ENCODE measurements around the gene PTH2.
"Not testable (repeated sequence)": the region's sequence is repeated elsewhere in the genome, so short reads cannot be mapped to it uniquely, and the experiment has no call there.

Gene PTH2

GRCh38 chr19:49383599-49383998 is 39.6 kb downstream of the PTH2 start:
- Histone ChIP-seq H3K4me1 (ENCODE audit: control insufficient read depth, insufficient read depth, low read length, poor library complexity, severe bottlenecking) (no peaks in the 10 kb centered on the region), H3K27me3 (replicated peaks; ENCODE audit: control insufficient read depth, insufficient read depth, low read length, poor library complexity, severe bottlenecking) (no peaks in the 10 kb centered on the region), H3K27ac (ENCODE audit: insufficient read depth, low read length, poor library complexity, severe bottlenecking) (no peak overlapping the region), H3K4me3 (ENCODE audit: insufficient read depth, low read depth, low read length, poor library complexity, severe bottlenecking) (no peak overlapping the region), H3K9me3 (ENCODE audit: control insufficient read depth, low read length) (no peaks in the 10 kb centered on the region), H3K36me3 (ENCODE audit: control insufficient read depth, insufficient read depth, low read length) (no peaks in the 10 kb centered on the region)
- no peak for DNase-seq

GRCh38 chr19:49382639-49383038 is 40.6 kb downstream of the PTH2 start:
- Histone ChIP-seq H3K36me3 (ENCODE audit: control insufficient read depth, insufficient read depth, low read length) (no peaks in the 10 kb centered on the region), H3K9me3 (ENCODE audit: control insufficient read depth, low read length) (no peaks in the 10 kb centered on the region), H3K4me1 (ENCODE audit: control insufficient read depth, insufficient read depth, low read length, poor library complexity, severe bottlenecking) (no peaks in the 10 kb centered on the region), H3K4me3 (ENCODE audit: insufficient read depth, low read depth, low read length, poor library complexity, severe bottlenecking) (no peak overlapping the region), H3K27ac (ENCODE audit: insufficient read depth, low read length, poor library complexity, severe bottlenecking) (no peak overlapping the region), H3K27me3 (replicated peaks; ENCODE audit: control insufficient read depth, insufficient read depth, low read length, poor library complexity, severe bottlenecking) (no peaks in the 10 kb centered on the region)
- DNase-seq, result no peak

- no peak overlapping the region for H3K4me3 ChIP-seq (ENCODE audit: insufficient read depth, low read depth, low read length, poor library complexity, severe bottlenecking)
- DNase-seq, result no peak
- H3K9me3 ChIP-seq (ENCODE audit: control insufficient read depth, low read length), result no peaks in the 10 kb centered on the region
- no peaks in the 10 kb centered on the region for H3K27me3 ChIP-seq (replicated peaks; ENCODE audit: control insufficient read depth, insufficient read depth, low read length, poor library complexity, severe bottlenecking)
- H3K4me1 ChIP-seq (ENCODE audit: control insufficient read depth, insufficient read depth, low read length, poor library complexity, severe bottlenecking), result no peaks in the 10 kb centered on the region
- H3K27ac ChIP-seq (ENCODE audit: insufficient read depth, low read length, poor library complexity, severe bottlenecking), result no peak overlapping the region
- H3K36me3 ChIP-seq (ENCODE audit: control insufficient read depth, insufficient read depth, low read length), result no peaks in the 10 kb centered on the region
Observed at GRCh38 chr19:49380391-49380790, 42.9 kb downstream of the PTH2 start.

GRCh38 chr19:49378512-49378911 is 44.7 kb downstream of the PTH2 start:
- Histone ChIP-seq H3K4me1 (ENCODE audit: control insufficient read depth, insufficient read depth, low read length, poor library complexity, severe bottlenecking) (no peaks in the 10 kb centered on the region), H3K9me3 (ENCODE audit: control insufficient read depth, low read length) (no peaks in the 10 kb centered on the region), H3K4me3 (ENCODE audit: insufficient read depth, low read depth, low read length, poor library complexity, severe bottlenecking) (no peak overlapping the region), H3K36me3 (ENCODE audit: control insufficient read depth, insufficient read depth, low read length) (no peaks in the 10 kb centered on the region), H3K27ac (ENCODE audit: insufficient read depth, low read length, poor library complexity, severe bottlenecking) (no peak overlapping the region), H3K27me3 (replicated peaks; ENCODE audit: control insufficient read depth, insufficient read depth, low read length, poor library complexity, severe bottlenecking) (no peaks in the 10 kb centered on the region)
- no peak for DNase-seq

- Histone ChIP-seq H3K4me3 (ENCODE audit: insufficient read depth, low read depth, low read length, poor library complexity, severe bottlenecking) (no peak overlapping the region), H3K36me3 (ENCODE audit: control insufficient read depth, insufficient read depth, low read length) (no peaks in the 10 kb centered on the region), H3K27me3 (replicated peaks; ENCODE audit: control insufficient read depth, insufficient read depth, low read length, poor library complexity, severe bottlenecking) (no peaks in the 10 kb centered on the region), H3K9me3 (ENCODE audit: control insufficient read depth, low read length) (no peaks in the 10 kb centered on the region), H3K27ac (ENCODE audit: insufficient read depth, low read length, poor library complexity, severe bottlenecking) (no peak overlapping the region), H3K4me1 (ENCODE audit: control insufficient read depth, insufficient read depth, low read length, poor library complexity, severe bottlenecking) (no peaks in the 10 kb centered on the region)
- DNase-seq, result no peak
Observed at GRCh38 chr19:49374665-49375434, 48.4 kb downstream of the PTH2 start.

GRCh38 chr19:49373174-49373573 is 50.1 kb downstream of the PTH2 start:
- not testable (repeated sequence) for H3K36me3 ChIP-seq (ENCODE audit: control insufficient read depth, insufficient read depth, low read length); H3K4me1 ChIP-seq (ENCODE audit: control insufficient read depth, insufficient read depth, low read length, poor library complexity, severe bottlenecking); H3K9me3 ChIP-seq (ENCODE audit: control insufficient read depth, low read length); DNase-seq; H3K4me3 ChIP-seq (ENCODE audit: insufficient read depth, low read depth, low read length, poor library complexity, severe bottlenecking); H3K27me3 ChIP-seq (replicated peaks; ENCODE audit: control insufficient read depth, insufficient read depth, low read length, poor library complexity, severe bottlenecking); H3K27ac ChIP-seq (ENCODE audit: insufficient read depth, low read length, poor library complexity, severe bottlenecking)
